ENCODE results near the gene PTGS1. TPM values are rescaled to one million over a fixed set of nuclear protein-coding genes. Genes with fewer than 3 reads are reported as not detected.

Gene PTGS1
- total and polyA plus RNA-seq, 2 of the 13 experiments (the other 11 are each of a cell fraction or from before 2014, with no cell fraction given): 0.07 to 0.08 TPM

- no peak for TF ChIP-seq ARID4A (CRISPR knock-in tag; IDR thresholded peaks at IDR 0.05; ENCODE audit: borderline replicate concordance)
- TF ChIP-seq KLF12 (CRISPR knock-in tag; IDR thresholded peaks at IDR 0.05; ENCODE audit: borderline replicate concordance): no peak
- TF ChIP-seq MLXIP (CRISPR knock-in tag; IDR thresholded peaks at IDR 0.05; ENCODE audit: borderline replicate concordance): no peak
- no peak for TF ChIP-seq CHD2 (IDR thresholded peaks at IDR 0.05; ENCODE audit: low read depth, low read length)
- no peak for TF ChIP-seq ZNF441 (CRISPR knock-in tag; IDR thresholded peaks at IDR 0.05; ENCODE audit: borderline replicate concordance)
- no peak for TF ChIP-seq CCDC6 (CRISPR knock-in tag; IDR thresholded peaks at IDR 0.05)
Measured at GRCh38 chr9:122334916-122335315, 35.9 kb upstream of the PTGS1 start (continued).

Measured in HepG2 (cell line).